ENCODE measurements around the gene RLIM.
A peak's percentile ranks its signal among the peaks of the same experiment; 100 is the strongest.

The RLIM gene

DNA sequence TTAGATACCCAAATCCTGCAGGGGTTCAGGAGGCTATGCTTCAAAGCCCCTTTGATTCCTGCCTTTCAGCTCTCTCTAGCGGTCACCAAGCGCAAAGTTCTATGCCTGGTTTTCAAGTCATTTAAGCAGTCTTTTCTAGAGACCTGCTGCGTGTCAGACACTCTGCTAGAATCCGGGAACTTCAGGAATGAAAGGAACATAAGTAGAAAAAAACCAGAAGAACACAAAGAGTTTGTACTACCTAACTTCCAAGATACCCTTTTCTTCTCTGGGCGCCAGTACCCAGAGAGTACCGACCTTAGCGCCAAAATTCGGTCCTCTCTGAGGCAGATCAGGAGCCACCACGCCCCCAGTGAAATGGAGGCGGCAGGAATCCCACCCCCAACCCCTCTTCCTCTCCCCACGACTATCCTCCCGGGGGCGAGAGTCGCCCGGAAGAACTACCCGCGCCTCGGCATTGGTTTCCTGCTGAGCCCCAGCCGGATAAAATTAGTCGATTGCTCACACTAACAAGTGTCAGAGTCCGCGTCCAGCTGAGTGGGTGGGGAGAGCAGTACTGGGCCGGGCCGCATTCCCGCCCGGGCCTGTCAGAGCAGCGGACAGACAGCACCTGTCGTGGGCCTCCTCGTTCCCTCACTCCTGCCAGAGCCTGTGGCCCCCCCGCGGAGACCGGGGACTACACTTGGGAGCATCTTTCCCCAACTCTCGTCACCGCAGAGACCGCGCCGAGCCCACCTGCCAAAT lies 78.8 kb downstream of the RLIM start:
- Histone ChIP-seq H3K9ac (ENCODE audit: low read length) (0 out of 2 replicates have a peak overlapping the region, but pooled peaks have one; percentile 24), H3K79me2 (ENCODE audit: insufficient read depth, low read length) (no peaks in the 10 kb centered on the region), H3K27me3 (ENCODE audit: low read length) (no peaks in the 10 kb centered on the region), H3F3A (ENCODE audit: insufficient read depth) (no peaks in the 10 kb centered on the region), H2AFZ (ENCODE audit: low read depth, low read length, severe bottlenecking) (no peak overlapping the region), H3K27ac (ENCODE audit: low read depth, low read length) (no peak overlapping the region), H4K20me1 (ENCODE audit: low read depth, low read length) (no peaks in the 10 kb centered on the region), H3K9me3 (ENCODE audit: insufficient read depth, low read length) (no peaks in the 10 kb centered on the region), H3K9me2 (replicated peaks; ENCODE audit: insufficient read depth, low read length) (no peaks in the 10 kb centered on the region), H3K36me3 (ENCODE audit: low read length) (no peaks in the 10 kb centered on the region), H3K4me2 (ENCODE audit: low read depth, low read length, poor library complexity, severe bottlenecking) (peak overlapping the region; percentile 41), H3K4me3 (ENCODE audit: insufficient read depth, low read length, poor library complexity, severe bottlenecking) (no peak overlapping the region)
- TF ChIP-seq, protein P1, sequence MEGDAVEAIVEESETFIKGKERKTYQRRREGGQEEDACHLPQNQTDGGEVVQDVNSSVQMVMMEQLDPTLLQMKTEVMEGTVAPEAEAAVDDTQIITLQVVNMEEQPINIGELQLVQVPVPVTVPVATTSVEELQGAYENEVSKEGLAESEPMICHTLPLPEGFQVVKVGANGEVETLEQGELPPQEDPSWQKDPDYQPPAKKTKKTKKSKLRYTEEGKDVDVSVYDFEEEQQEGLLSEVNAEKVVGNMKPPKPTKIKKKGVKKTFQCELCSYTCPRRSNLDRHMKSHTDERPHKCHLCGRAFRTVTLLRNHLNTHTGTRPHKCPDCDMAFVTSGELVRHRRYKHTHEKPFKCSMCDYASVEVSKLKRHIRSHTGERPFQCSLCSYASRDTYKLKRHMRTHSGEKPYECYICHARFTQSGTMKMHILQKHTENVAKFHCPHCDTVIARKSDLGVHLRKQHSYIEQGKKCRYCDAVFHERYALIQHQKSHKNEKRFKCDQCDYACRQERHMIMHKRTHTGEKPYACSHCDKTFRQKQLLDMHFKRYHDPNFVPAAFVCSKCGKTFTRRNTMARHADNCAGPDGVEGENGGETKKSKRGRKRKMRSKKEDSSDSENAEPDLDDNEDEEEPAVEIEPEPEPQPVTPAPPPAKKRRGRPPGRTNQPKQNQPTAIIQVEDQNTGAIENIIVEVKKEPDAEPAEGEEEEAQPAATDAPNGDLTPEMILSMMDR (IDR thresholded peaks at IDR 0.05; ENCODE audit: insufficient read depth, low read length, poor library complexity, severe bottlenecking), result no peak
- TF ChIP-seq EZH2phosphoT487 (conservative IDR thresholded peaks at IDR 0.05; ENCODE audit: low read length), result no peak
